Measurements from ENCODE around the gene CCNI2.

CCNI2 gene

DNA sequence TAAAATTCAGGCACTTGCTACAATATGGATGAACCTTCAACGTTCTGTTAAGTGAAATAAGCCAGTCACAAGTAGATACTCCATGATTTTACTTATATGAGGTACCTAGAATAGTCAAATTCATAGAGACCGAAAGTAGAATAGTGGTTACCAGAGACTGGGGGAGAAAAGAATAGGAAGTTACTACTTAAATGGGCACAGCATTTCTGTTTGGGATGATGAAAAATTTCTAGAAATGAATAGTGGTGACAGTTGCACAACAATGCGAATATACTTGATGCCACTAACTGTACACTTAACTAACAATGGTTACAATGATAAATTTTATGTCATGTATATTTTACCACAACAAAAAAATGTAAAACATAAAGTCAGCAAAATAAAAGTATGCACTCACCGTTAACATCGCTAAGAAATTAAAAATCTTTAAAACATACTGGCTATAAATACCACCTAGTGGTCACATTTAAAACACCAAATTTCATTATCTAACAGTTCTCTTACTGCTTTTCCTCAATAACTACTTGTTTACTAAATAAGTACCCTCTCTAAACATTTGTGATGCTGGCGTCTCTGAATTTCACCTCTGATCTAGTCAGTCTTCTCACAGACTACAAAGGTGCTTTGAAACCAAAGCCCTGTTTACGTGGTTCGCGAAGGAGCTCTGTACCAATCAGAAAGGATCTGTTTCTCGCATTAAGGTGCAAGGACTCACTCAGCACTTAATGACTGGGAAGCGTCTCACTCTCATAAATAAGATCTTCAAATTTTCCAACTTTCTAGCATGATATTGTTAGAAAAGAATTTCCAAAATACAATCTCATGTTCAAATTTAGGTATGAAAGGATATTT is 32.5 kb upstream of the CCNI2 start:
- no peaks in the 10 kb centered on the region for H3K4me1 ChIP-seq (ENCODE audit: insufficient read depth, low read length, poor library complexity, severe bottlenecking)
- no peaks in the 10 kb centered on the region for H3F3A ChIP-seq (ENCODE audit: low read depth)
- H3K9me3 ChIP-seq (ENCODE audit: insufficient read depth, low read depth, low read length), result no peaks in the 10 kb centered on the region
- no peak overlapping the region for H2AFZ ChIP-seq (ENCODE audit: low read length)
- TF ChIP-seq EZH2phosphoT487 (IDR thresholded peaks at IDR 0.05; ENCODE audit: borderline replicate concordance), result no peak
- TF ChIP-seq, protein P1, sequence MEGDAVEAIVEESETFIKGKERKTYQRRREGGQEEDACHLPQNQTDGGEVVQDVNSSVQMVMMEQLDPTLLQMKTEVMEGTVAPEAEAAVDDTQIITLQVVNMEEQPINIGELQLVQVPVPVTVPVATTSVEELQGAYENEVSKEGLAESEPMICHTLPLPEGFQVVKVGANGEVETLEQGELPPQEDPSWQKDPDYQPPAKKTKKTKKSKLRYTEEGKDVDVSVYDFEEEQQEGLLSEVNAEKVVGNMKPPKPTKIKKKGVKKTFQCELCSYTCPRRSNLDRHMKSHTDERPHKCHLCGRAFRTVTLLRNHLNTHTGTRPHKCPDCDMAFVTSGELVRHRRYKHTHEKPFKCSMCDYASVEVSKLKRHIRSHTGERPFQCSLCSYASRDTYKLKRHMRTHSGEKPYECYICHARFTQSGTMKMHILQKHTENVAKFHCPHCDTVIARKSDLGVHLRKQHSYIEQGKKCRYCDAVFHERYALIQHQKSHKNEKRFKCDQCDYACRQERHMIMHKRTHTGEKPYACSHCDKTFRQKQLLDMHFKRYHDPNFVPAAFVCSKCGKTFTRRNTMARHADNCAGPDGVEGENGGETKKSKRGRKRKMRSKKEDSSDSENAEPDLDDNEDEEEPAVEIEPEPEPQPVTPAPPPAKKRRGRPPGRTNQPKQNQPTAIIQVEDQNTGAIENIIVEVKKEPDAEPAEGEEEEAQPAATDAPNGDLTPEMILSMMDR (conservative IDR thresholded peaks at IDR 0.05; ENCODE audit: low read length), result peak; percentile 54
- H3K4me3 ChIP-seq (ENCODE audit: low read length, poor library complexity, severe bottlenecking), result no peak overlapping the region
- H3K4me2 ChIP-seq (ENCODE audit: low read depth, low read length, poor library complexity, severe bottlenecking), result no peak overlapping the region
- H4K20me1 ChIP-seq (ENCODE audit: insufficient read depth, low read length, poor library complexity, severe bottlenecking), result no peaks in the 10 kb centered on the region
- H3K36me3 ChIP-seq (ENCODE audit: insufficient read depth, low read length), result no peaks in the 10 kb centered on the region
- no peaks in the 10 kb centered on the region for H3K9me2 ChIP-seq (replicated peaks; ENCODE audit: low read depth, low read length)
- H3K79me2 ChIP-seq (ENCODE audit: insufficient read depth, low read length), result no peaks in the 10 kb centered on the region
- H3K27me3 ChIP-seq (ENCODE audit: insufficient read depth, low read length, poor library complexity, severe bottlenecking), result no peaks in the 10 kb centered on the region
- no peak overlapping the region for H3K9ac ChIP-seq (ENCODE audit: low read depth, low read length, poor library complexity, severe bottlenecking)

DNA sequence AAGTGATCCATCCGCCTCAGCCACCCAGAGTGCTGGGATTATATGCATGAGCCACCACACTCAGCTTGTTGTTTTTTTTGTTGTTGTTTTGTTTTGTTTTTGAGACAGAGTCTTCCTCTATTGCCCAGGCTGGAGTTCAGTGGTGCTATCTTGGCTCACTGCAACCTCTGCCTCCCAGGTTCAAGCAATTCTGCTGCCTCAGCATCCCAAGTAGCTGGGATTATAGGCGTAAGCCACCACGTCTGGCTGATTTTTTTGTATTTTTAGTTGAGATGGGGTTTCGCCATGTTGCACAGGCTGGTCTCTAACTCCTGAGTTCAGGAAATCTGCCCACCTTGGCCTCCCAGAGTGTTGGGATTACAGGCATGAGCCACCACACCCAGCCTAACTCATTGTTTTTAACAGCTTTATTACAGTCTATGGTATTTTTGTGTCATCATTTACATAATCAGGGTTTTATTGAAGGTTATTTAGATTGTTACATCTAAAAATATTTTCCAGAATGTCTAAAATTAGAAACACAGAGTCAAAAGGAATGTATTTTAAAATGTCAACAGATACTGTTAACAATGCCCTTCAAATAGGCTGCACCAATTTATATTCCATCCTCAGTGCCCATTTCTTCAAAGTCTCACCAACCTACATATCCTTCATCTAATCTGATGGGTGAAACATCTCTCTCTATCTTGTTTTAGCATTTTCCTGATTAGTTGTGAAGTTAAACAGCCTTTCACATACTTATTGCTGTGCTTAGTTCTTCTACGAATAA is 28.5 kb upstream of the CCNI2 start:
- TF ChIP-seq EZH2phosphoT487 (IDR thresholded peaks at IDR 0.05; ENCODE audit: borderline replicate concordance), result no peak
- TF ChIP-seq, protein P1 (conservative IDR thresholded peaks at IDR 0.05; ENCODE audit: low read length), result no peak
- H3K9me2 ChIP-seq (replicated peaks; ENCODE audit: low read depth, low read length), result no peaks in the 10 kb centered on the region
- no peaks in the 10 kb centered on the region for H3K79me2 ChIP-seq (ENCODE audit: insufficient read depth, low read length)
- no peak overlapping the region for H3K4me2 ChIP-seq (ENCODE audit: low read depth, low read length, poor library complexity, severe bottlenecking)
- H3K9ac ChIP-seq (ENCODE audit: low read depth, low read length, poor library complexity, severe bottlenecking), result no peak overlapping the region
- H3F3A ChIP-seq (ENCODE audit: low read depth), result no peaks in the 10 kb centered on the region
- H3K4me3 ChIP-seq (ENCODE audit: low read length, poor library complexity, severe bottlenecking), result no peak overlapping the region
- H3K9me3 ChIP-seq (ENCODE audit: insufficient read depth, low read depth, low read length), result no peaks in the 10 kb centered on the region
- H4K20me1 ChIP-seq (ENCODE audit: insufficient read depth, low read length, poor library complexity, severe bottlenecking), result no peaks in the 10 kb centered on the region
- H3K27me3 ChIP-seq (ENCODE audit: insufficient read depth, low read length, poor library complexity, severe bottlenecking), result no peaks in the 10 kb centered on the region
- no peaks in the 10 kb centered on the region for H3K36me3 ChIP-seq (ENCODE audit: insufficient read depth, low read length)
- no peaks in the 10 kb centered on the region for H3K4me1 ChIP-seq (ENCODE audit: insufficient read depth, low read length, poor library complexity, severe bottlenecking)
- H2AFZ ChIP-seq (ENCODE audit: low read length), result no peak overlapping the region

DNA sequence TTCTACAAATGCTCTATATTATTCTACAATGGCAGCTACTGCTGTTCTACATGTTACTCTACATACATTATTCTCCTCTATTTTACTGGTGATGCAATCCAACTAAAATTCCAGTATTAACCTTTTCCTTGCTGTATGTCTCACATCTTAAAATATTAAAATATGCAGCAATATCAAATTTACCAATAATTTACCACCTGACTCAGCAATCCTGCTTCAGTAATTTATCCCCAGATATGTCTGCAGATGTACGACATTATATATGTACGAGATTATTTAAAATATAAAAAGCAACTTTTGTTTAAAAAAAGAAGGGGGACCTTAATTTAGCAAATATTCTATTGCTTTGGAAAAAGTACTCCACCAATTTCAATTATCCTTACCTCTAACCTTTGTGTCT is 21.5 kb upstream of the CCNI2 start:
- no peaks in the 10 kb centered on the region for H3K9me3 ChIP-seq (ENCODE audit: insufficient read depth, low read depth, low read length)
- no peaks in the 10 kb centered on the region for H3K4me1 ChIP-seq (ENCODE audit: insufficient read depth, low read length, poor library complexity, severe bottlenecking)
- H3K4me3 ChIP-seq (ENCODE audit: low read length, poor library complexity, severe bottlenecking), result no peak overlapping the region
- H3K36me3 ChIP-seq (ENCODE audit: insufficient read depth, low read length), result no peaks in the 10 kb centered on the region
- no peaks in the 10 kb centered on the region for H4K20me1 ChIP-seq (ENCODE audit: insufficient read depth, low read length, poor library complexity, severe bottlenecking)
- no peaks in the 10 kb centered on the region for H3K79me2 ChIP-seq (ENCODE audit: insufficient read depth, low read length)
- TF ChIP-seq, protein P1 (conservative IDR thresholded peaks at IDR 0.05; ENCODE audit: low read length), result no peak
- H3K9me2 ChIP-seq (replicated peaks; ENCODE audit: low read depth, low read length), result no peaks in the 10 kb centered on the region
- H3K4me2 ChIP-seq (ENCODE audit: low read depth, low read length, poor library complexity, severe bottlenecking), result no peak overlapping the region
- H3K27me3 ChIP-seq (ENCODE audit: insufficient read depth, low read length, poor library complexity, severe bottlenecking), result no peaks in the 10 kb centered on the region
- no peak overlapping the region for H3K9ac ChIP-seq (ENCODE audit: low read depth, low read length, poor library complexity, severe bottlenecking)
- no peak overlapping the region for H2AFZ ChIP-seq (ENCODE audit: low read length)
- no peaks in the 10 kb centered on the region for H3F3A ChIP-seq (ENCODE audit: low read depth)
